ENCODE measurements around the gene COPE.
"Not testable (repeated sequence)": the region's sequence is repeated elsewhere in the genome, so short reads cannot be mapped to it uniquely, and the experiment has no call there.

Gene COPE

DNA sequence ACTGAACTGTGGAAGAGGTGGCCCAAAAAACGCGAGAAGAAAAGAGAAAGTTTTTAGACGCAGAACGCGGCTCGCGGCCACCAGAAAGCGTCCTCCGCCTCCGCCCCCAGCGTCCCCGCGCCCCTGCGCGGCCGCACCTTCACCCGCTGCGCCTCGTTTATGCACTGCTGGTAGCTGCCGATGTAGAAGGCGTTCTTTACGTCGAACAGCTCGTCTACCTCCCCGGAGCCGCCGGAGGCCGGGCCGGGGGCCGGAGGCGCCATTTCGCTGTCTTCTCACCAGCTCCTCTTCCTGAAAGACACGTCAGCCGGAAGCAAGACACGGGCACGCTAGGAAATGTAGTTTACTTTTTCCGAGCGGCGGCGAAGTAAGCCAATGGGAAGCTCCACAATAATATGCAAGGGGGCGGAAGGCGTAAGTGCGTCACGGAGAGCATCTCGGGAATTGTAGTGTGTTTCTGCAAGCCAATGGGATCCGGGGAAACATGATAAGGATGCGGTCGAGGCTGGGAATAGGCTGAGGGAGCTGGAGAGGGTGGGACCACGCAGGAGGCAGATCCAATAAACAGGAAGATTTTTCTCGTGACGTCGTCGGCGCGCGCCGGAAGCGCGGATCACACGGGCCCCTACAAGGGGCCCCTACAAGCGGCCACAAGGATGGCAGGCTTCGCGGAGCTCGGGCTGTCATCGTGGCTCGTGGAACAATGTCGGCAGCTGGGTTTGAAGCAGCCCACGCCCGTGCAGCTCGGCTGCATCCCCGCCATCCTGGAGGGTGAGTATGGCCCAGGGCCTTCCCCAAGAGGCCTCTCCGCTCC, at the start of gene COPE, which contains the start of gene DDX49:
COPE (minus strand) TSS at position 302 of the 814 bp plus-strand sequence; CDS start at position 263, 39 bp downstream.
DDX49 (plus strand) TSS at position 630 of the 814 bp plus-strand sequence; CDS start at position 657, 27 bp downstream.
- peak; percentile 97 for DNase-seq (ENCODE audit: low read depth in 3 of 3)

DNA sequence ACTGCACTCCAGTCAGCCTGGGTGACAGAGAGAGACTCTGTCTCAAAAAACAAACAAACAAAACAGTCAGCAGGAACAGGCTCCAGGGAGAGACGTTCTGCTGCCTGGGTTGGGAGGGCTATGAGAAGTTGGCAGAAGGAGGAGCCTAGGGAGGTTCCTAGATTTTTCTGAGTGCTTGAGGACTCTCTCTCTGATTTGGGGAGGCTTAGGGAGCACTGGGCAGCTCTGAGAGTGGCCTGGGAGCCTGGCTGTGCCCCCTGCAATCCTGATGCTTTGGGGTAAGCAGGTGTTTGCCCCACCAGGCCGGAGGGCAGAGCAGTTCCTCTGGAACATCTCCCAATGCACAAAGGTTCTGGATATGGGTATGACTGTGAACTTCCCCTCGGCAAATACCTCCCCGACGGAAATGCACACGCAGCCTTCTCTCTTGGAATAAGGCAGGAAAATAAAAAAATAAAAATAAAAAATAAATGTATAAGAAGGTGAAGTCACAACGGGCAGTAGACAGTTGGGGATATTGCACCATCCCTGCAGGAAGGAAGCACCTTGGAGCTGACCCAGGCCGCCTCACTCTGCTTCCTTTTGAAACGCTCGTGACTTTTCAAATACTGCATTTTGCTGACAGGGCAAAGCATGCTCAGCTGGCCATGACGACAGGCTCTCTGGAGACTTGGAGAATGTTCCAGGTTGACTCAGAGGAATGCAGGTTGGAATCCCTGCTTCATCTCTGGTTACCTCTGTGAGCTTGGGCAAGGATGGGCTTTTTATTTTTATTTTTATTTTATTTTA, 48.4 kb upstream of the COPE start:
- DNase-seq (ENCODE audit: low read depth in 3 of 3): no peak

DNA sequence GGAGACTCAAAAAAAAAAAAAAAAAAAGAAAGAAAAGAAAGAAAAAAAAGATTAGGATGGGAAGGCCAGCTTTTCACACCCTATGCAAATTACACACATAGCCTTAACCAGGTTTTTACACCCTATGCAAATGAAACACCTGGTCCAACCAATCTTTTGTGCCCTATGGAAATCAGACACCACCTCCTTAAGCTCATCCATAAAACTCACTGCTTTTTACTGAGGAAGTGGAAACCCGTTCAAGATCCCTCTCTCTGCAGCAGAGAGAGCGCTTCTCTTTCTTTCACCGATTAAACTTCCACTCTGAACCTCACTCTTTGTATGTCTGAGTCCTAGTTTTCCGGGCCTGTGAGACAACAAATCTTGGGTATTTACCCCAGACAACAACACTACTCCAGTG, 47.1 kb upstream of the COPE start:
- no peak for DNase-seq (ENCODE audit: low read depth in 3 of 3)

DNA sequence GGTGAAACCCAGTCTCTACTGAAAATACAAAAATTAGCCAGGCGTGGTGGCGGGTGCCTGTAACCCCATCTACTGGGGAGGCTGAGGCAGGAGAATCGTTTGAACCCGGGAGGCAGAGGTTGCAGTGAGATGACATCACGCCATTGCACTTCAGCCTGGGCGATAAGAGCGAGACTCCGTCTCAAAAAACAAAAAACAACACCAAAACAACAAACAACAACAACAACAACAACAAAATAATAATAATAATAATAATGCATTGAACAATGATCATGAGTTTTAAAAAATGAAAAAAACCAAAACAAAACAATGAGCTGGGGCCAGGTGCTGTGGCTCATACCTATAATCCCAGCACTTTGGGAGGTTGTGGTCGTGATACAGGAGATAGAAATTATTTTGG, 44.9 kb upstream of the COPE start:
- DNase-seq (ENCODE audit: low read depth in 3 of 3): no peak

DNA sequence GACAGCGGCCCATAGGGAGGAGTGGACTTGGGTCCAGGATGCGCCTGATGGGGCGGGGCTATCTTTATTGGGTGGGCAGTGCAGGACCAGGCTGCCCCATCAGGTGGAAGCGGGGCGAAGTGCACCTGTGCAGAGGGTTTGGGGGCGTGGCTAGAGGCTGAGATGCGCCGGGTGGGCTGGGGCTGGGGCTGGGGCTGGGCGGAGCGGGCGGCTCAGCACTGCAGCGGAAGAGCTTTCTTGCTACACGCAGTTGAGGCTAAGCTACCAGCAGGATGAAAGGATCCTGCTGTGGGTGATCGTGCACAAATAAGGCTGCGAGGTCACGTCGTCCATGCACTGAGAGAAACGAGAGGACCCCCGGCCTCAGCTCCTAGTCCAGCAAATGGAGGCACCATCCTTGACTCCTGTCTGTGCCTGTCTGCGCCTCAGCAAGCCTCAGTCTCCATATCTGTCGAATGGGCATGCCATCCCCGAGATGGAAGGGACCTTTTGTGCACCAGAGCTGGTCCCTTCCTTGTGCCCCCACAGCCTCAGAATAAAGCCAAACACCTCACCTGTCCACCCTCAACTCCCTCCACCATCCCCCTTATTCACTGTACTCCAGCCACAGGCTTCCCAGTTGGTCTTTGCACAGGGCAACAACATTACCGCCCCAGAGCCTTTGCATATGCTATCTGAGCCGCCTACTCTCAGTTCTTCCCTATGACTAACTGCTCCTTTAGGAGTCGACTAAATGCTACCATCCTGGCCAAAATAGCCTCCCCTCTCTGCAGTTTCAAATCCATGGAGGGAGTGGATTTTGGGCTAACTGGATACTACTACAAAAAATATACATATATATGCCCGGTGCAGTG, 42.8 kb upstream of the COPE start:
- no peak for DNase-seq (ENCODE audit: low read depth in 3 of 3)

DNA sequence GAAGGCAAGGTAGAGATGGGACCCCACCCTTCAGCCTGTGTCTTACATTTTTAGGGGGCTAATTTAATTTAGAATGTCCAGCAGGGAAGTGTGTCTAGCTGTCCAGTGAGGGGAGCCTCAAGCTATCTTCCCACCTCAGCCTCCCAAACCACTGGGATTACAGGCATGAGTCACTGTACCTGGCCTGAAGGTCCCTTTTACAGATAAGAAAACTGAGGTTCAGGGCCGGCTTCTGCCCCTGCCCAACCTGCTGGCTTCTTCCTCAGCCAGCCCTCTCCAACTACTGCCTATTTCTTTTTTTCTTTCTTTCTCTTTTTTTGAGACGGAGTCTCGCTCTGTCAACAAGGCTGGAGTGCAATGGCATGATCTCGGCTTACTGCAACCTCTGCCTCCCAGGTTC, 41.2 kb upstream of the COPE start:
- no peak for DNase-seq (ENCODE audit: low read depth in 3 of 3)

DNA sequence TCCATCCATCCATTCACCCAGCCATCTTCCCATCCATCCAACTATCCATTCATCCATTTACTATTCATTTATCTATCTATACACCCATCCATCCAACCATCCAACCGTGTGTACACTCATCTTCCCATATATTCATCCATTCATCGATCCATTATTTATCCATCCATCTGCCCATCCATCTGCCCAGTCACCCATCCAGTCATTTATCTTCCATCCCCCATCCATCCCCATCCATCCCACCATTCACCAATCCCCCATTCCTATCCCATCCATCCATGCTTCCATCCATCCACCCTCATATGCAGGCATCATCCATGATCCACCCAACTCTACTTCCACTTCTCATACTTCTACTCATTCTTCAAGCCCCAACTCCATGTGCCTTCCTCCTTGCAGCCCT, 35.9 kb upstream of the COPE start:
- no peak for DNase-seq (ENCODE audit: low read depth in 3 of 3)

DNA sequence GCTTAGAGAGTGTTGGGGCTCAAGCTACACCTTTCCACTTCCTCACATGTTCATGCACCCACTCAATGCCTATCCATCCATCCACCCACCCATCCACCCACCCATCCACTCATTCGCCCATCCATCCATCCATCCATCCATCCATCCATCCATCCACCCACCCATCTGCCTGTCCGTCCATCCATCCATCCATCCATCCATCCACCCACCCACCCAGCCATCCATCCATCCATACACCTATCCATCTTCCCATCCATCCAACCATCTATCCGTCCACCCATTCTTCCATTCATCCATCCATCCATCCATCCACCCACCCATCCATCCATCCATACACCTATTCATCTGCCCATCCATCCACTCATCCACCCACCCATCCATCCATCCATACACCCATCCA, 34.9 kb upstream of the COPE start:
- DNase-seq (ENCODE audit: low read depth in 3 of 3): no peak

DNA sequence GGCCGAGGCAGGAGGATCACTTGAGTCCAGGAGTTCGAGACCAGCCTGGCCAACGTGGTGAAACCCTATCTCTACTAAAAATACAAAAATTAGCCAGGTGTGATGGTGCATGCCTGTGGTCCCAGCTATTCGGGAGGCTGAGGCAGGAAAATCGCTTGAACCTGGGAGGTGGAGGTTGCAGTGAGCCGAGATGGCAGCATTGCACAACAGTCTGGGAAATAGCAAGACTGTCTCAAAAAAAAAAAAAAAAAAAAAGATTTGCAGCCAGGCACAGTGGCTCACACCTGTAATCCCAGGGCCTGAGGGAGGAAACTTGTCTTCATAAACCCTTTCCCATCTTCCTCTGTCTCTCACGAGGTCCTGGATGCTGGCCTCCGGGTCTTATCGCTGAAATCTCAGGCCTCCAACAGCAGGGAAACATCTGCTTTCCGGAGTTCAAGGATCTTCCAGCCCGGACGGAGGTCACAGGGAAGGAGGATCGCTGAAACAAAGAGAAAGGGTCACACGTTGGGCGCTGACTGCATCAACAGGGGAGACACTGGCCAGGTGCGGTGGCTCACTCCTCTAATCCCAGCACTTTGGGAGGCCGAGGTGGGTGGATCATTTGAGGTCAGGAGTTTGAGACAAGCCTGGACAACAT, 33.3 kb upstream of the COPE start:
- not testable (repeated sequence) for DNase-seq (ENCODE audit: low read depth in 3 of 3)

DNA sequence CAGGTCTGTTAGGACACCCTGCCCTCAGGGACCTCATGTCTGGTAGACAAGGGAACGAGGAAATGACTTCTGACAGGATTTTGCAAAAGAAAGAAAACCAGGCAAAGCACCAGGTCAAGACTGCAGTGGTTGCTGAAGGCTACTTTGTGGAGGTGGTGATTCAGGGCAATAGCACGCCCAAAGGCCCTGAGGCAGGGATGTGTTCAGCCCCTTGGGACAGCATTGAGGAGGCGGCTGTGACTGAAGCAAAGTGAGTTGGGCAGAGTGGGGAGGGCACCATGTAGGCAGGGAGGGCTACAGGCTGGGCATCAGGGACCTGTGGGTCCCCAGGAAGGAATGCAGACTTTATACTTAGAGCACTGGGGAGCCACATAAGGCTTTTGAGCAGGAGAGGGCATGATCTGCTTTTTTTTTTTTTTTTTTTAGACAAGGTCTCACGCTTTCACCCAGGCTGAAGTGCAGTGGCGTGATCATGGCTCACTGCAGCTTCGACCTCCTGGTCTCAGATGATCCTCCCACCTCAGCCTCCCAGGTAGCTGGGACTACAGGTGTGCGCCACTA, 32.6 kb upstream of the COPE start:
- no peak for DNase-seq (ENCODE audit: low read depth in 3 of 3)

DNA sequence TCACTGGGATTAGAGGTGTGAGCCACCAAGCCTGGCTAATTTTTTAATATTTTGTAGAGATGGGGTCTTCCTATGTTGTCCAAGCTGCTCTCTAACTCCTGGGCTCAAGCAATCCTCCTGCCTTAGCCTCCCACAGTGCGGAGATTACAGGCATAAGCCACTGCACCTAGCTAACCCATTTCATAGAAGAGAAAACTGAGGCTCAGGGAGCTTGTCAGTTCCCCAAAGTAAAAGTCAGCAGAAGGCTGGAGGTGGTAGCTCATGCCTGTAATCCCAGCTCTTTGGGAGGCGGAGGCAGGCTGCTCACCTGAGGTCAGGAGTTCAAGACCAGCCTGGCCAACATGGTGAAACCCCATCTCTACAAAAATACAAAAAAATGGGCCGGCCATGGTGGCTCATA, 30.7 kb upstream of the COPE start:
- DNase-seq (ENCODE audit: low read depth in 3 of 3): no peak

DNA sequence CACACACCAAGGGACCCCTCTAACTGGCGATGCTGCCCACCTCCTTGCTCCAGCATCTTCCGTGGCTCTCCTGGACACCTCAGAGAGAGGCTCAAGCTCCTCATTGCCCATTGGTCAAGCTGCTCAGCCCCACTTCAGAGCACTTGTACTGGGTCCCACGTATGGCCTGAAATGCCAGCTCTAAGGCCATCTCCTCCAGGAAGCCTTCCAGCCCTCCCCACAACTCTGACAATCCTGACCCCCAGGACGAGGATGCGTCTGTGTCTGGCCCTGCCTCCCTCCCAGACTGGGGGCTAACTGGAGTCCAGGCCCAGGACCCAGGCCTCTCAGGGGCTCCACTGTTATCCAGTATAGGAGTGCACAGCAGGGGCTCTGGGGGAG, 29.8 kb upstream of the COPE start:
- no peak for DNase-seq (ENCODE audit: low read depth in 3 of 3)

DNA sequence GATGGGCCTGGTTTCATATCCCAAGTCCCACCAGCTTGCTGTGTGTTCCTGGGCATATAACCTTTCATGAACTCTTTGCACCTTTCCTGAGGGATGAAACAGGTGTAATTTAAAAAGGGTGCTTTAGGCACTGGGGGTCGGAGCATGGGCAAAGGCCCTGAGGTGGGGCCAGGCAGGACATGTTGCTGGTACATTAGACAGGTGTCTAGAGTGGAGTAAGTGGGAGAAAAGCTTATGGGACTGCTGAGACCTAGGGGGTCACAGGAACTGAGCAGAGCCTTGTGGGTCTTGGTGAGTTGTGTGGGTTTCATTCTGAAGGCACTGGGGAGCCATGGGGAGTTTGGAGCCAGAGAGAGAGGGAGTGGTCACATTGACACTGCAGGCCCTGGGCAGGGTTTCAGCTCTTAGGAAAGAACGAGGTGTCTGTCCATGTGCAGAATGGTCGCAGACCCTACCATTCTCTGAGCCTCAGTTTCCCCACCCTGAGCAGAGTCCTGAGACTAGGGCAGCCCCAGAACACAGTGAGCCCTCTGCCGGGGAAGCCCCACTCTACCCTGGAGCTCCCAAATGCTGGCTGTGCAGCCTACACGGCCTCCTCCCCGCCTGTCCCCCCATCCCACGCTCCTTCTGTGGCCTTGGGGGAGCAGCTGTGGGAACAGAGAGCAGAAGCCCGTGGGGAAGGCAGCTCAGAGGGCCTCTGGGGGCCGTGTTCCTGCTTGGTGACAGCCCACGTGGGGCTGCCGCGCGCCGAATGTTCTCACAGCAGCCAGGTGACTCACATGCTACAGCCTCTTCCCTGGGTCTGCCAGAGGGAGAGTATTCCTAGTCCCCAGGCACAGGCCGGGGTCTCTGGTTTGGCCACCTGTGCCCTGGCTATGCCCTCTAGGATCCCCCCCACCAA, 29.1 kb upstream of the COPE start:
- no peak for DNase-seq (ENCODE audit: low read depth in 3 of 3)

DNA sequence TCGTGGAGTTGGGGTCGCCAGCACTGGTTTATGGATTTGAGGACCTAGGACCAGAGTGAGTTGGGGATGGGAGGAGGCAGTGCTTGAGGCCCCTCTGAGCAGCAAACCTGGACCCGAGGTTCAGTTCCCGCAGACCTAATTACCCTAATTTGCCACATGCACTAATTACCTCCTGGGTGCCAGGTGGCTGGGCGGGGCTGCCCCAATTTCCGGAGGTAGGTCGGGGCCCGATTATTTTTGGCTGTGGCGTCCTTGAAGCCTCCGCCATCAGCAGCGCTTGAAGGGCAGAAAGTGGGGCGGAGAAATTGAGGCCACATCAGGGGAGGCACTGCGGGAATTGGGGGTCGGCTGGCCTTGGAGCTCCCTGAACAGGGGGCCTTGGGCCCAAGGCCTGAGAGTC, 27.7 kb upstream of the COPE start:
- DNase-seq (ENCODE audit: low read depth in 3 of 3): no peak

DNA sequence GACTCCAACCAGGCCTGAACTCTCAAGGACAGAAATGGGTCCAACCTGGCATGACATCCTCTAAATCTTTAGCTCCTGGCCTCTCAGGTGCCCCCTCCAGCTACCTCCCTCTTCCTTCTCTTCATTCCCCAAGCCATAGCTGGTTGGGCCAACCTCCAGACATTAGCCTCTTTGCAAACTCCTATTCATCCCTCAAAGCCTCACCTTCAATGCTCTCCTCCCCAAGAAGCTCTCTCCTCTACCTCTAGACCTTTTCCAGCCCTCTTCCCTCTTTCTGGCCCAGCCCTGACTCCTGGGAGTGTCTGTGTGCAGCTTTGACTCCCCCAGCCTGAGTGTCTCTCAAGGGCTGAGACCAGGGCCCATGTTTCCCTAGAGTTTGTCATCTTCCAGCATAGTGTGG, 27.1 kb upstream of the COPE start:
- DNase-seq (ENCODE audit: low read depth in 3 of 3): no peak

DNA sequence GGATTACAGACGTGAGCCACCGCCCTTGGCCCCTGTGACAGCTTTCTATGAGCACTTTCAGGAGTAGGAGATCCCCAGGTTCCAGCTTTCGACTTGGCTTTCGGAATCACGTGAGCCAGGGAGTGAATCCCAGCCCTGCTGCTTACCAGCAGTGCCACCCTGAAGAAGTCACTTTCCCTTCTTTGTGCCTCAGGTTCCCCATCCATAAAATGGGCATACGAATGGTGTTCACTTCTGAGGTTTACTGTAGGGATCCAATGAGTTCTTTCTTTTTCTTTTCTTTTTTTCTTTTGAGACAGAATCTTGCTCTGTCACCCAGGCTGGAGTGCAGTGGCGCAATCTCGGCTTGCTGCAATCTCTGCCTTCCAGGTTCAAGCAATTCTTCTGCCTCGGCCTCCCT, 26.1 kb upstream of the COPE start:
- DNase-seq (ENCODE audit: low read depth in 3 of 3): no peak

DNA sequence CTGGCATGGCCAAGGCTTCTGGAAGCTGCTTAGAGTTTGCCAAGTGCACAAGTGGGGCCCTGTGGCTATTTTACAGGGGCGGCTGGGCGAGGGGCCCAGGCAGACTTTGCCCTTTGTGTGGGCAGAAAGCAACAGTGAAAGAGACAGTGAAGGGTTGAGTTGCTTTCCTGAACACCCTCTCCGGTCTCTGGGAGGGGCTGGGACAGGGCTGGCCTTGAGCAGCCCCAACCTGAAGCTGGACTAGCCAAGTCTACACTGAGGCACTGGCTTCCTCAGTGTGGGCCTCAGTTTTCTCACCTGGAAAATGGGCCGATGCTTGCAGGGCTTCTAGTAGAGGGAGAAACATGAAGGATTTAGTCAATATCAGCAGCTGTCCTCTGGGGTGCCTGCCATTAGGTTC, 24.3 kb upstream of the COPE start:
- DNase-seq (ENCODE audit: low read depth in 3 of 3): no peak

DNA sequence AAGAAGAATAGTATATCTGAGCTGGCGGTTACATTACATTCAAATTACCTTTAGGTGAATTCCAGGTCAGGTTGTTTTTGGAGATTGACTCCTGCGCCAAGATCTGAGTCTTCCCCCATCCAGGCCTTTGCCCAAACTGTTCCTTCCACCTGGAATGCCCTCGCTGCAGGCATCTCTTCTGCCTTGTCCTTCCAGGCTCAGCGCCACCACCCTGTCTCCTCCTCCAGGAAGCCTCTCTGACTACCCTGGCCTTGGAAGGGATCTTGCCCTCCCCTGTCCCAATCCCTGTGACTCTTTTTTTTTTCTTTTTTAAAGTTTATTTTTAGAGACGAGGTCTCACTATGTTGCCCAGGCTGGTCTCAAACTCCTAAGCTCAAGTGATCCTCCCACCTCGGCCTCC, 23.5 kb upstream of the COPE start:
- DNase-seq (ENCODE audit: low read depth in 3 of 3): no peak

DNA sequence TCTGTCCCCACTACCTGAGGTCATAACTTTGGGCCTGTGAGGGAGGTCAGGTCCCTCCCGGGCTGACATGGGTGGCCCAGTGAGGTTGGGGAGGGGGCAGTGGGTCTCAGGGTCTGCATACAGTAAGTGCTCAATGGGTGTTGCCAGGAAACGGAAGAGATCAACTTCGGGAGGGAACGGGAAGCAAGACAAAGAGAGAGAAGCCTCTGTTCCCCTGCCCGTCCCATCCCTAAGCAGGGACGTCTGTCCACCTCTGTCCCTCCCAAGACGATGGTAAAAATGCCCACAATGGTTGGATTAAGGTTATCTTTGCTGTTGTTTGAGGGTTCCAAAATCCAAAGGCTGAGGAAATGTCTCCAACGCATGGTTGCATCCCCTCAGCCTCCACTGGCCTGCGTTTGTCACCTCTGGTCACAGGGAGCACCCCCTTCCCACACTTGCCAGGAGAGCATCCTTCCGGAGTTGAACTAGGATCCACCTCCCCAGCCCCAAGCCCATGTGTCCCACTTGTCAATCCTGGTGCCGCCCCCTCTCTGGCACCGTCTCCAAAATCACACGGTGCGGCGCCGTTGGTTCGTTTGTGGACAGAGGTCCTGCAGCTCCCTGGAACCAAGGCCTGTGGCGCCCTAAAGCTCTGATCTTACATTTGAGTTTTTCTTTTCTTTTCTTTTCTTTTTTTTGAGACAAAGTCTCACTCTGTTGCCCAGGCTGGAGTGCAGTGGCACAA, 22.6 kb upstream of the COPE start:
- no peak for DNase-seq (ENCODE audit: low read depth in 3 of 3)

Data from stimulated activated CD4-positive, alpha-beta T cell treated with anti-CD3 and anti-CD28 coated beads, TNF-alpha, amount 100 ng/mL, for 24 hours (primary cell).